SW 1271 (cell line): ENCODE results near the gene VWA3A.

Source experiments
- DNase-seq, 2 experiments: peaks; one replicate each; lab custom pipeline; 2025; lab: John Stamatoyannopoulos, UW

The VWA3A gene

GRCh38 chr16:22204091-22204655, 111.8 kb downstream of the VWA3A start:
- DNase-seq = no peak

- no peak for DNase-seq
These were observed 113.3 kb downstream of the VWA3A start for GRCh38 chr16:22205577-22206012.

- peak; percentile 78 to 91 for DNase-seq
These were observed 113.9 kb downstream of the VWA3A start, which contains the start of gene EEF2K for GRCh38 chr16:22206013-22206841. TSS of gene EEF2K (plus strand) at chr16:22206278. CDS start at chr16:22225730, 19,452 bp downstream.
